CD14-positive monocyte (primary cell): Measurements from ENCODE around the gene KMT2D. TPM values are rescaled to one million over a fixed set of nuclear protein-coding genes. Genes with fewer than 3 reads are reported as not detected.

Experiments
- DNase-seq, 3 donors: peaks; one replicate each; pipeline ENCODE4 v3.0.0-alpha.2; 2011 to 2022
- H2AFZ ChIP-seq: 2 replicates; pipeline ENCODE4 v1.6.0; 2012; ENCODE audit warnings: mild to moderate bottlenecking, low read depth, low read length, inconsistent platforms; ENCODE audit not compliant: insufficient read depth, poor library complexity, severe bottlenecking
- H3K27ac ChIP-seq, 2 donors: 1 replicate in 1 of 2; 2 replicates in 1 of 2; pipeline ENCODE4 v1.5.1; 2012 to 2013; ENCODE audit warnings: low read length in 2 of 2, control low read depth in 1 of 2, inconsistent platforms in 1 of 2, low read depth in 1 of 2, mild to moderate bottlenecking in 1 of 2
- H3K27me3 ChIP-seq, 2 donors: one replicate each; pipeline versions ENCODE4 v1.6.0 to v1.6.1; 2011 to 2013; ENCODE audit warnings: low read length in 2 of 2; ENCODE audit not compliant: control insufficient read depth in 2 of 2, insufficient read depth in 2 of 2
- H3K36me3 ChIP-seq, 2 donors: replicated peaks in 1 of 2; 1 replicate in 1 of 2; 2 replicates in 1 of 2; pipeline versions ENCODE4 v1.5.1 to v1.6.1; 2012 to 2013; ENCODE audit warnings: low read length in 2 of 2, control low read depth in 1 of 2, inconsistent platforms in 1 of 2, mild to moderate bottlenecking in 1 of 2; ENCODE audit not compliant: insufficient read depth in 2 of 2, control insufficient read depth in 1 of 2
- H3K4me1 ChIP-seq, 2 donors: 1 replicate in 1 of 2; 2 replicates in 1 of 2; pipeline versions ENCODE4 v1.5.1 to v1.6.1; 2012 to 2013; ENCODE audit warnings: low read length in 2 of 2, control low read depth in 1 of 2, inconsistent platforms in 1 of 2, mild to moderate bottlenecking in 1 of 2, moderate library complexity in 1 of 2; ENCODE audit not compliant: insufficient read depth in 2 of 2, control insufficient read depth in 1 of 2
- H3K4me2 ChIP-seq: replicated peaks from 2 replicates; pipeline ENCODE3; 2012; ENCODE audit warnings: low read length, moderate library complexity, mild to moderate bottlenecking; ENCODE audit not compliant: poor library complexity, severe bottlenecking; ENCODE audit errors: extremely low read depth
- H3K4me3 ChIP-seq, 3 experiments: fragments of 200-600 bp in 1 of 3; sonication (generic) in 1 of 3; replicated peaks in 1 of 3; 1 replicate in 2 of 3; 2 replicates in 1 of 3; pipeline ENCODE4 v1.5.1; 2011 to 2013; ENCODE audit warnings: low read length in 3 of 3, mild to moderate bottlenecking in 3 of 3, control low read depth in 2 of 3, low read depth in 2 of 3, inconsistent platforms in 1 of 3, moderate library complexity in 1 of 3
- H3K79me2 ChIP-seq: 2 replicates; pipeline ENCODE4 v1.6.0; 2012; ENCODE audit warnings: mild to moderate bottlenecking, control low read depth, inconsistent platforms, low read length, moderate library complexity; ENCODE audit not compliant: insufficient read depth
- H3K9ac ChIP-seq: 2 replicates; pipeline ENCODE4 v1.6.0; 2017; ENCODE audit warnings: low read length, mild to moderate bottlenecking; ENCODE audit not compliant: insufficient read depth, poor library complexity, severe bottlenecking
- H3K9me3 ChIP-seq, 2 donors: replicated peaks in 1 of 2; 1 replicate in 1 of 2; 2 replicates in 1 of 2; pipeline versions ENCODE4 v1.5.1 to v1.6.1; 2012 to 2013; ENCODE audit warnings: low read length in 2 of 2, control low read depth in 1 of 2; ENCODE audit not compliant: control insufficient read depth in 1 of 2, insufficient read depth in 1 of 2
- H4K20me1 ChIP-seq: 2 replicates; pipeline ENCODE4 v1.6.0; 2012; ENCODE audit warnings: mild to moderate bottlenecking, low read length, control low read depth, moderate library complexity; ENCODE audit not compliant: insufficient read depth
- H3K27ac Mint-ChIP-seq, 7 donors: one replicate each; pipeline ENCODE4 v1.8.0; 2020; ENCODE audit warnings: mild to moderate bottlenecking in 7 of 7, mixed read lengths in 7 of 7, moderate library complexity in 6 of 7, inconsistent platforms in 2 of 7
- H3K27me3 Mint-ChIP-seq, 3 donors: one replicate each; pipeline ENCODE4 v1.8.0; 2021 to 2022; ENCODE audit warnings: low read depth in 3 of 3, mild to moderate bottlenecking in 3 of 3, mixed read lengths in 3 of 3, moderate library complexity in 3 of 3, inconsistent platforms in 1 of 3
- H3K36me3 Mint-ChIP-seq, 2 donors: one replicate each; pipeline ENCODE4 v1.8.0; 2020; ENCODE audit warnings: mixed read lengths in 2 of 2, inconsistent platforms in 1 of 2, mild to moderate bottlenecking in 1 of 2
- H3K4me1 Mint-ChIP-seq: one replicate; pipeline ENCODE4 v1.8.0; 2020; ENCODE audit warnings: mild to moderate bottlenecking, mixed read lengths
- H3K4me3 Mint-ChIP-seq, 2 donors: one replicate each; pipeline ENCODE4 v1.8.0; 2020; ENCODE audit warnings: mild to moderate bottlenecking in 2 of 2, mixed read lengths in 2 of 2, moderate library complexity in 1 of 2
- H3K9me3 Mint-ChIP-seq, 7 donors: one replicate each; pipeline ENCODE4 v1.8.0; 2020 to 2022; ENCODE audit warnings: mixed read lengths in 7 of 7, mild to moderate bottlenecking in 6 of 7, moderate library complexity in 6 of 7, inconsistent platforms in 2 of 7
- CTCF ChIP-seq: fragments of 200-600 bp; IDR thresholded peaks from one replicate; pipeline ENCODE4 v1.8.0; 2022; ENCODE audit warnings: antibody characterized with exemption, mild to moderate bottlenecking
- WGBS: methylation state at CpG from one replicate; pipeline ENCODE4 v1.1.5; 2013; ENCODE audit warnings: missing lambda C conversion rate; ENCODE audit not compliant: insufficient coverage; 5-methylcytosine and 5-hydroxymethylcytosine counted together
- intact Hi-C, 2 donors: fragments of 100-400 bp; cut with micrococcal nuclease; formaldehyde crosslinking; loops; one replicate each; pipeline versions ENCODE4 v1.15.0 to v1.15.1; 2023
- polyA plus RNA-seq, 3 donors: library from polyadenylated mRNA; depleted of rRNA in 1 of 3; unstranded in 2 of 3; stranded (reverse) in 1 of 3; fragments of 300-500 nt in 2 of 3; fragments of >200 nt in 1 of 3; fragmentation: Illumina TruSeq in 2 of 3; gene quantifications; 1 replicate in 2 of 3; 2 replicates in 1 of 3; pipeline ENCODE4 v1.2.3, GENCODE V29; 2012 to 2021

KMT2D gene
- polyA plus RNA-seq, 3 donors: 1.2 to 66.9 (median 2.7) TPM

- H3K36me3 Mint-ChIP-seq: peaks cover 16 to 23% of the 10 kb centered on the region in 2 donors
- H4K20me1 ChIP-seq: peaks cover 50% of the 10 kb centered on the region
- H3K4me1 Mint-ChIP-seq: peaks cover 58% of the 10 kb centered on the region
- intact Hi-C loops: loop anchor here (5.0 kb wide), 2 partner anchors 42 to 73 kb away; partner anchors contain the start of genes PRKAG1 (in 2 of the 2) and TUBA1B (in 1 of the 2)
- H3K9ac ChIP-seq: peak overlapping the region; percentile 93
- DNase-seq: no peak
- no peak for TF ChIP-seq CTCF
- peak overlapping the region; percentile 66 to 92 for H3K27ac ChIP-seq
- no peaks in the 10 kb centered on the region for H3K9me3 Mint-ChIP-seq
- H2AFZ ChIP-seq: no peak overlapping the region
- H3K36me3 ChIP-seq: peaks cover 10 to 14% of the 10 kb centered on the region in 2 donors
- peaks cover 72% of the 10 kb centered on the region for H3K79me2 ChIP-seq
- H3K4me1 ChIP-seq: peaks cover 44 to 50% of the 10 kb centered on the region in 2 donors
- no peaks in the 10 kb centered on the region for H3K27me3 ChIP-seq
- H3K4me3 Mint-ChIP-seq: peak overlapping the region; percentile 96 to 97
- H3K27ac Mint-ChIP-seq: peak overlapping the region; percentile 86 to 96 (median 93)
- H3K9me3 ChIP-seq: no peaks in the 10 kb centered on the region
- peak overlapping the region; percentile 98 for H3K4me2 ChIP-seq
- WGBS: 0% methylated on average over 1 of the region's 1 CpG
- peaks cover 0 to 1% (median 0%) of the 10 kb centered on the region in 3 donors for H3K27me3 Mint-ChIP-seq
- peak overlapping the region; percentile 75 to 97 (median 92) for H3K4me3 ChIP-seq
Measured at GRCh38 chr12:49059045-49059298, 1.6 kb downstream of the KMT2D start.

DNA sequence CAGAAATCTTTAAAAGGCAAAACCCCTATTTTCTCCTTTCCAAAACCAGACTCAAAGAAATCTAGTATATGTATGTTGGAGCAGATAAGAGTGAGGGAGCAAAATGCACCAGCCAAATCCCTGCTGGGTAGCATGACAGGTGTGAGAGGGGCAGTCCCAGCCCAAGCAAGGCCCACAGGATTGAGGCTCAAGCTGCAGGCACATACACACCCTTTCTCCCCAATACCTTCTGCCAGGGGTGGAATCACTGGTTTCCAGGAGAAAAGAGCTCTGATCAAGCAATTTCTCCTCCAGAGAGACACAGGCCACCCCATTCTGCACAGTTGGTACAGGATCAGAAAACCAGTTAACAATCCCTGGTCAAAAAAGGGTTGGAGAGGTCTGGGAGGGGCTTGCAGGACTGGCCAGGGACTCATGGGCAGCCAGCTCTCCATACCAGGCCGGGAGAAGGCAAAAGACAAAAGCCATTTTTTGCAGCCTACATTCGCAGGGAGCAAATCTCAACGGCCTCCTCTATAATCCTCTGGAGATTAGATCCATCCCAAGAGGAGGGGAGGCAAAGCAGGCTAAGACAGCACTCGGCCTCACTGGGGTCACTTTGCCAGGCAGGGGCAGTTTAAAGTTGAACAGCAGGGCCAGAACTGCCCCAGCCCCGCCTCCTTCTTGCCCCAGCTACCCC is 2.1 kb downstream of the KMT2D start:
- Histone ChIP-seq H3K79me2 (peaks cover 77% of the 10 kb centered on the region), H4K20me1 (peaks cover 55% of the 10 kb centered on the region), H2AFZ (no peak overlapping the region), H3K27me3 (no peaks in the 10 kb centered on the region), H3K4me2 (peak overlapping the region; percentile 98), H3K4me1 (peaks cover 44 to 50% of the 10 kb centered on the region in 2 donors), H3K9ac (peak overlapping the region; percentile 93), H3K4me3 (peak overlapping the region; percentile 75 to 97 (median 92)), H3K36me3 (peaks cover 15 to 19% of the 10 kb centered on the region in 2 donors), H3K27ac (peak overlapping the region; percentile 66 to 92), H3K9me3 (no peaks in the 10 kb centered on the region)
- Mint-ChIP-seq H3K4me3 (peak overlapping the region; percentile 96 to 97), H3K27me3 (peaks cover 0 to 1% (median 0%) of the 10 kb centered on the region in 3 donors), H3K9me3 (no peaks in the 10 kb centered on the region), H3K4me1 (peaks cover 56% of the 10 kb centered on the region), H3K27ac (peak overlapping the region; percentile 86 to 96 (median 93)), H3K36me3 (peaks cover 20 to 28% of the 10 kb centered on the region in 2 donors)
- intact Hi-C loops: loop anchor here (5.0 kb wide), 2 partner anchors 41 to 74 kb away; partner anchors contain the start of genes PRKAG1 (in 2 of the 2) and TUBA1B (in 1 of the 2)
- DNase-seq: no peak
- no peak for TF ChIP-seq CTCF
- WGBS: 0% methylated on average over 2 of the region's 5 CpGs
